Measurements from ENCODE around the gene SSH3.
"Not testable (repeated sequence)": the region's sequence is repeated elsewhere in the genome, so short reads cannot be mapped to it uniquely, and the experiment has no call there.

The SSH3 gene

GRCh38 chr11:67314218-67314617 is 10.9 kb downstream of the SSH3 start:
- FAIRE-seq = no peak

GRCh38 chr11:67315325-67315909 is 12.1 kb downstream of the SSH3 start:
- no peak for FAIRE-seq

- FAIRE-seq = no peak
These were observed 13.5 kb downstream of the SSH3 start for GRCh38 chr11:67316882-67317204.

GRCh38 chr11:67317205-67317887 is 14.0 kb downstream of the SSH3 start:
- FAIRE-seq = peak; percentile 76

GRCh38 chr11:67317888-67318555 is 14.7 kb downstream of the SSH3 start:
- no peak for FAIRE-seq

GRCh38 chr11:67318876-67319275 is 15.5 kb downstream of the SSH3 start:
- not testable (repeated sequence) for FAIRE-seq

GRCh38 chr11:67320011-67320410 is 16.7 kb downstream of the SSH3 start:
- no peak for FAIRE-seq

GRCh38 chr11:67320691-67321090 is 17.4 kb downstream of the SSH3 start:
- no peak for FAIRE-seq

GRCh38 chr11:67321313-67321871 is 18.1 kb downstream of the SSH3 start:
- no peak for FAIRE-seq

GRCh38 chr11:67322049-67322448 is 18.7 kb downstream of the SSH3 start:
- no peak for FAIRE-seq

- FAIRE-seq = no peak
These were observed 20.2 kb downstream of the SSH3 start for GRCh38 chr11:67323526-67323925.

- FAIRE-seq = no peak
These were observed 28.9 kb downstream of the SSH3 start for GRCh38 chr11:67332081-67332691.

- FAIRE-seq = no peak
These were observed 33.9 kb downstream of the SSH3 start for GRCh38 chr11:67337257-67337656.

- no peak for FAIRE-seq
These were observed 40.9 kb downstream of the SSH3 start for GRCh38 chr11:67344264-67344663.

- FAIRE-seq = no peak
These were observed 42.1 kb downstream of the SSH3 start for GRCh38 chr11:67345247-67345919.

- peak; percentile 78 for FAIRE-seq
These were observed 42.8 kb downstream of the SSH3 start for GRCh38 chr11:67345920-67346819.

- no peak for FAIRE-seq
These were observed 44.8 kb downstream of the SSH3 start for GRCh38 chr11:67347964-67348749.

GRCh38 chr11:67349036-67349435 is 45.7 kb downstream of the SSH3 start:
- no peak for FAIRE-seq

GRCh38 chr11:67349457-67349856 is 46.1 kb downstream of the SSH3 start:
- no peak for FAIRE-seq

- FAIRE-seq = no peak
These were observed 46.7 kb downstream of the SSH3 start for GRCh38 chr11:67349928-67350465.

Data from G401.6 (cell line).